22Rv1 (cell line): Measurements from ENCODE around the gene SNCAIP.

ENCODE experiments used
- H3K27ac ChIP-seq: fragments of 450-650 bp; 2 replicates; pipeline ENCODE4 v1.5.1; 2017
- ZFX ChIP-seq: fragments of 450-650 bp; IDR thresholded peaks from 2 replicates; pipeline ENCODE4 v1.6.1; 2017; ENCODE audit warnings: antibody characterized with exemption, borderline replicate concordance
- TF ChIP-seq, protein P1 (sequence below): fragments of 450-650 bp; IDR thresholded peaks from 2 replicates; pipeline ENCODE4 v1.5.1; 2017; ENCODE audit warnings: mild to moderate bottlenecking

The SNCAIP gene

DNA sequence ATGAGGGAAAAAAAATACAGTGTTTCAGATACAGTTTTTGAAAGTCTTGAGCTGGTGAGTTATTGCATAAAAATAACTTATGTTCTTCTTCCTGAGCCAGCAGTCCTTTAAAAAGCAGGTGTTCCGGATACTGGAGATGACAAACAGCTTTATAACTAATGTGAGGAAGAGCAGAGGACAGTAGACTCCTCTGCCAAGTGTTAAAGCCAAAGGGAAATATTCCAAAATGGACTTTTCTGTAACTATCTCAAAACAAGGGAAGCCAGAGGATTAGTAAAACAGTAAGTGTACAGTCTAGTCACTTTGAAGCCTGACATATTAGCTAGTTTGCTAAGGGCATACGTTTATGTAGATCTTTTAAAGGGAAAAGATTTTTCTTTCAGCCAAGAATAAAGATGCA lies 11.0 kb upstream of the SNCAIP start:
- H3K27ac ChIP-seq: no peak overlapping the region
- TF ChIP-seq ZFX: no peak
- TF ChIP-seq, protein P1, sequence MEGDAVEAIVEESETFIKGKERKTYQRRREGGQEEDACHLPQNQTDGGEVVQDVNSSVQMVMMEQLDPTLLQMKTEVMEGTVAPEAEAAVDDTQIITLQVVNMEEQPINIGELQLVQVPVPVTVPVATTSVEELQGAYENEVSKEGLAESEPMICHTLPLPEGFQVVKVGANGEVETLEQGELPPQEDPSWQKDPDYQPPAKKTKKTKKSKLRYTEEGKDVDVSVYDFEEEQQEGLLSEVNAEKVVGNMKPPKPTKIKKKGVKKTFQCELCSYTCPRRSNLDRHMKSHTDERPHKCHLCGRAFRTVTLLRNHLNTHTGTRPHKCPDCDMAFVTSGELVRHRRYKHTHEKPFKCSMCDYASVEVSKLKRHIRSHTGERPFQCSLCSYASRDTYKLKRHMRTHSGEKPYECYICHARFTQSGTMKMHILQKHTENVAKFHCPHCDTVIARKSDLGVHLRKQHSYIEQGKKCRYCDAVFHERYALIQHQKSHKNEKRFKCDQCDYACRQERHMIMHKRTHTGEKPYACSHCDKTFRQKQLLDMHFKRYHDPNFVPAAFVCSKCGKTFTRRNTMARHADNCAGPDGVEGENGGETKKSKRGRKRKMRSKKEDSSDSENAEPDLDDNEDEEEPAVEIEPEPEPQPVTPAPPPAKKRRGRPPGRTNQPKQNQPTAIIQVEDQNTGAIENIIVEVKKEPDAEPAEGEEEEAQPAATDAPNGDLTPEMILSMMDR: no peak

DNA sequence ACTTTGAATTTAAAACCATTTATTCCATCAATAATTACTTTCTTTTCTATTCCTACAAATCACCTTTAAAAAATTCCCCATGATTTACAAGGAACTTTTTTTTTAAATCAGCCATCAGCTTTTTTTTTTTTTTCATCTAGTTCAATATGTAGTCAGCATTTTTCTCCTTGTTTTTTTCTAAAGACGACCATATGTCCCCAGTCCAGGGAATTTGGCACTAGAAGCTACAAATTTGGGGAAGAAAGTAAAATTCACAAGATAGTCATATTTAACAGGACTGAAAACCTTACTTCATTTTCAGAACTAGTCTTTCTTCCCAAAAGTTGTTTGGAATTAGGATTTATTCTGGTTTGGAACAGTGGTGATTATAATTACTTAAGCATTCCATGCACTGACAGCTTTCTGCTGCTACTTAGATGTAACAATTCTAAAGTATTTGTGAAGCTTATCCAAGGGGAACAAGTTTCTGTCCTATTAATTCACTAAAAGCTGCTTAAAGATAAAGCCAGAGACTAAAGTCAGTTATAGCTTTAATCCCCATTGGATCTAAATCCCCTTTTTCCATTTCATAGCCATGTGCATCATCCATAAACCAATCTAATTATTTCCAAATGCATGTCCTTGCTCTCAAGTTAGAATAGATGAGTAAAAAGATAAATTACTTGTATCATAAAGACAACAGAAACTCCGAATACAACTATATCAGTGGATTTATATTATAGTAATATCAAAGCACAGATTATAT lies 7.4 kb upstream of the SNCAIP start:
- TF ChIP-seq, protein P1: no peak
- TF ChIP-seq ZFX: no peak
- no peak overlapping the region for H3K27ac ChIP-seq

DNA sequence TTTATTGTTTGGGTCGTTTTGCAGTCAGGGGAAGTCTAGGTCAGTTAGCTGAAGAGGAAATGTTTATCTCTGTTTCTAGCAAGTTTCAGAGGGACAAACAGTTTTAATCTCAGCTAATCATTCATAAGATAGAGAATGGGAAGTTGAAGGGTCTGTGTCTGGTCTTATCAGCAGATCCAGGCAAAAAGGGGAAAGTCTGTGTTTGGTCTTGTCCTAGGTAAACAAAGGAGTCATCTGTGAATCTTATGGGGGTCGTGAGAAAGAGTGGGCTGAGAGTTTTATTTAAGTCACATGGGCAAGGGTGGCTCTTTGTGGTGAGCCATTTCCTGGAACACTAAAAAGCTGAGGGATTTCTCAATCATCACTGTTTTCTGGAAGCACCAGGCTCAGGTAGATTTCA lies 5.6 kb upstream of the SNCAIP start:
- TF ChIP-seq ZFX: no peak
- TF ChIP-seq, protein P1: no peak
- no peak overlapping the region for H3K27ac ChIP-seq

DNA sequence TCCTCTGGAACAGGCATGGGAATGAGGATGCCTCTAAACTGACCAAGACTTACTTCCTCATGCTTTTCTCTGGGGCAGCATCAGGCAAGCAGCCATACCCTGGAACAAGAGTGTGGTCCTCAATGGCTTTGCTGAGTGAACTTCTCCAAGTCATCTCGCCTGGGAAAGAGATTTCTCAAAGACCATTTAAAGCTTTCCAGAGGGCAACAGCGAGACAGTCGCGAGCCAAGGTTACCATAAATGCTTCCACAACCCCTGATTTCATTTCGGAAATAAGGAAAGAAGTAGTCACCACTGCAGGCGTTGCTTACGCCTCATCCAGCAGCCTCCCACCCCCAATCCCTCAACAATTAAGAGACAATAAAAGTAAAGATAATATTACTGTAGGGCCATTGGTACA lies 1.1 kb upstream of the SNCAIP start:
- no peak for TF ChIP-seq ZFX
- TF ChIP-seq, protein P1: no peak
- no peak overlapping the region for H3K27ac ChIP-seq

DNA sequence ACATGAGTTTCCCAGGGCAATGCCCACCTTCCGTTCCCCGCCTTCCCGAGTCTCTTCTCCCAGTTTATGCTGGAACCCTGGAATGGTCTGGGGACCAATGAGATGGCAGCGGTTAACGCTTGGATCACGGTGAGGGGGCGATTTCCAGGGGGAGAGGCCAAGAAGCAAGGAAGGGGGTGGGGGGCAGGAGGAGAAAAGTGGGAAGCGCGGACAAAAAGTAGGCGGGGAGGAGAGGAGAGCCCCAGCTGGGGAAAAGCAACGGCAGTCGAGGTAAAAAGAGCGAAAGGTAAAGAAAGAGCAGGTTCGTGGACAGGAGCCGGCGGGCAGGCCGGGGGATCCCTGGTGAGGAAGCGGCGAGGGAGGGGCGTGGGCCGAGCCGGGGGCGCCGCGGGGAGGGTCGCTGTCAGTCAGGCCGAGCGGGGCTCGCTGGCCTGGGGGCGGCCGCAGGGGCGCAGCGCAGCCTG lies 508 bp upstream of the SNCAIP start:
- TF ChIP-seq, protein P1: no peak
- no peak for TF ChIP-seq ZFX
- no peak overlapping the region for H3K27ac ChIP-seq

DNA sequence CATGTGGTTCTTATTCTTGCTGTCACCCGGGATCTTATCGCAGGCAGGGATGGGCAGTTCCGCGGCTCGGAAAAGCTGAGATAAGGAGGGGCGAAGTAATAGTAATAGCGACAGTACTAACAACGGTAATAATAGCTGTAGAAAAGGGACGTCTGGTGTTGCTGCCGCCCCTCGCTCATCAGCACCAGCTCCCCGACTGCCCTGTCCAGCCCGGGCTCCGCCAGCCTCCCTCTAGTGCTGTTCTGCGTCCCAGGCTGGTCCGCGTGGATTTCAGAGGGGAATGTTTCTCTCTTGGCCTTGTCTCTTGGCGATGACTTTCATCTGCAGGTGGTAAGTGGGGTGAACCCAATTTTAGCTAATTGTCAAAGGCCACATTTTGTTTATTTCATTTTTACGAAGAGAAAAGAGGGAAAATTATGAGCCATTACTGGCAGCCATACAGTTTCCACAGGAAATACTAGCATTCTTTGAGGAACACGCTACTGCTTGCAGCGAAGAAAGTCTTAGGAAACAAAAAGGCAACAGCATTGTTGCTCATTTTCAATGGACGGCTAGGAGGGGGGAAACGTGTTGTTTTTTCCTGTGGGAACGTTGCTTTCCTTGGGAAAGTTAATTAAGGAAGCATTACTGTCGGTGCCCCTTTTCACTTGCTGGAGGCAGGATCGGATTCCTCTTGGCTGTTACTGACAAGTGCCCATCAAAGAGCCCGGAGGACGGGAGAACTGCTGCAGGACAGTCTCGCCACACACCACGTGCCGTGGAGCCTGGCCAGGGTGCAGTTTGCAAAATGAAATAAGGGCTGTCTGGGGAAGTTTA lies 762 bp downstream of the SNCAIP start:
- TF ChIP-seq, protein P1: no peak
- TF ChIP-seq ZFX: no peak
- H3K27ac ChIP-seq: no peak overlapping the region

DNA sequence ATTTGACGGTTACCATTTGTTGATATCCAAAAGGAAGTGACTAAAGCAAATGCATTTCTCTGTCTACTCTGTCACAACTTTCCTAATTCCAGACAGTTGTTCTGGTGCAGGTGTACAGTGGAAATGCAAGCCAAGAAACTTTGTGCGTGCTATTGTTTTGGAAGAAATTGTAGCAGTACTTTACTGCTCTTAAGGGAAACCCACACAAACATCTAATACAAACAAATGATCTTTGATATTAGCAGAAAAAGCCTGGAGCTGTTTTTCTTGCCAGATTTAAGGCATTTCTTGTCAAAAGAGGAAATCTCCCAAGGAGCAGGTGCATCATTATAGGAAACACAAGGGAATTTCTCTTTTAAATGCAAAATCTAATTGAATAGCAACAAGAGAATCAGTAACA lies 2.0 kb downstream of the SNCAIP start:
- TF ChIP-seq, protein P1: no peak
- TF ChIP-seq ZFX: no peak

More for the DNA sequence above, 2.0 kb downstream of the SNCAIP start:
- H3K27ac ChIP-seq: no peak overlapping the region
